ENCODE results near the gene SORCS2. TPM values are rescaled to one million over a fixed set of nuclear protein-coding genes. Genes with fewer than 3 reads are reported as not detected.

Gene SORCS2
- total RNA-seq, 2 experiments from 2014 or later: not detected

DNA sequence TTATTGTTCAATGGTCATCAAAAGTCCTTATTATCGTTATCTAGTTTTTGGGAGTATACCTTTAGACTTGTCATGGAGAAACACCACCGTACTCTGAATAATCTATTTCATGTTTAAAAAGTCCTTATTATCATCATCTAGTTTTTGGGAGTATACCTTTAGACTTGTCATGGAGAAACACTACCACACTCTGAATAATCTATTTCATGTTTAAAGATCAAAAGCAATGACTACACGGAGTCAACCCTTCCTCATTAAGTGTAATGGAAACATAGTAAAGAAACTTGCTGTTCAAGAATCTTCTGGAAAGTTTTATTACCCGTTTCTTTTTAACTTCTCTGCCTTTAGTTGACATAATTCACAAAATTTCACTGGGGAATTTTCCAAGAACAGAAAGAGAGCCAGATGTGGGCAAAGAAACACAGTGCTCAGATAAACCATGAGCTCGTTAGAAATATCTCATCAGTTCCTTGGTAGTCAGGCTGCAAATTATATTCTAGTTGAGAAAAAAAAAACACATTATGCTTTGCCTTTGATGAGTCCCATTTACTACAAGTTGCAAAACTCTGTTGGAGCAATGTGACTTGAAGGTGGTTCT lies 588.5 kb downstream of the SORCS2 start:
- peaks cover 2% of the 10 kb centered on the region for H3K36me3 Mint-ChIP-seq (ENCODE audit: low read depth)
- H3K4me1 Mint-ChIP-seq (ENCODE audit: low read depth): peaks cover 19% of the 10 kb centered on the region
- no peaks in the 10 kb centered on the region for H3K9me3 Mint-ChIP-seq (ENCODE audit: insufficient read depth)
- POLR2A ChIA-PET: no interaction called here
- CTCF ChIA-PET: interaction anchor here (0.8 to 1.7 kb wide), 3 partner anchors 10 to 21 kb away, joined by 3 to 5 read pairs (median 4); no protein-coding TSS in a partner anchor
- H3K27me3 Mint-ChIP-seq (ENCODE audit: low read depth): no peaks in the 10 kb centered on the region
- no peak overlapping the region for H3K27ac Mint-ChIP-seq
- no peak overlapping the region for H3K4me3 Mint-ChIP-seq
- no peak for DNase-seq
- ATAC-seq: no peak

DNA sequence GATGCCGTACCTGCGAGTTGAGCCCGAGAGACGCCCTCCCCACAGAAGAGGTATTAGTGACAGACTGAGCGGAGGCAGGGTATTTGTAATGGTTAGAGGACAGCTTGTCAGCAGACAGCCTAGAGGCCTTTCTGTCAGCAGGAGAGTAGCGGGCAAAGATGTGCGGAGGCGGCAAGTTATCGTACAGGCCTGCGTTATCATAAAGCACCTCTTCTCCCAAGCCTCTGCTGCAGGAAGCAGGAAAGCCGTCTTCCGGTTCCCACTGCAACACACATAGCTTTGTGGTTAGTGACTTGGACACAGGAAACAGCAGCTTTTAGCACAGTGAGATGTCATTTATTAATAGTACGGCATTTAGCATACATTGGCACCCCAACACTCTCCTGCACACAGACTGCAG lies 589.0 kb downstream of the SORCS2 start:
- no peak for ATAC-seq
- no peak for DNase-seq
- Mint-ChIP-seq H3K27ac (no peak overlapping the region), H3K4me1 (ENCODE audit: low read depth) (peaks cover 19% of the 10 kb centered on the region), H3K36me3 (ENCODE audit: low read depth) (peaks cover 2% of the 10 kb centered on the region), H3K9me3 (ENCODE audit: insufficient read depth) (no peaks in the 10 kb centered on the region), H3K27me3 (ENCODE audit: low read depth) (no peaks in the 10 kb centered on the region), H3K4me3 (no peak overlapping the region)
- CTCF ChIA-PET: interaction anchor here (0.8 to 1.7 kb wide), 3 partner anchors 10 to 20 kb away, joined by 3 to 5 read pairs (median 4); no protein-coding TSS in a partner anchor
- POLR2A ChIA-PET: no interaction called here

DNA sequence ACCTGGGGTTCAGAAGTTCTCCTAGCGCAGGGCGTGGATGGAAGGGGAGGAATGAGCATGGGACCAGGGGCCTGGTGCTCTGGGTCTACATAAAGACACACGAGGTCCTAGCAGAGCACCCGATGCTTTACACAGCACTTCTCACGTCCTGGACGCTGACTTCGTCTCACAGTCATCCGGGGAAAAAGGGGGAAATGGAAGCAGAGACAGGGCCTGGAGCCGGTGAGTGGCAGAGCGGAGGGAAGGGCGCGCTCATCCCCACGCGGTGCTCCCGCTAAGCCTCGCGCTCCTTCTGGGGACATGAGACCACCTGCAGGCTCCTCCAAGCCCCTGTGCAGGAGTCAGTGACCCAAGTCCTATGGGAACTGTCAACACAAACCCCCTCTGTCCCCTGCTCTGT lies 589.7 kb downstream of the SORCS2 start:
- no peaks in the 10 kb centered on the region for H3K27me3 Mint-ChIP-seq (ENCODE audit: low read depth)
- no peaks in the 10 kb centered on the region for H3K9me3 Mint-ChIP-seq (ENCODE audit: insufficient read depth)
- no peak overlapping the region for H3K4me3 Mint-ChIP-seq
- peaks cover 2% of the 10 kb centered on the region for H3K36me3 Mint-ChIP-seq (ENCODE audit: low read depth)
- ATAC-seq: no peak
- H3K4me1 Mint-ChIP-seq (ENCODE audit: low read depth): peaks cover 19% of the 10 kb centered on the region
- CTCF ChIA-PET: interaction anchor here (1.2 kb wide), 1 partner anchor 20 kb away, joined by 4 read pairs; no protein-coding TSS in a partner anchor
- H3K27ac Mint-ChIP-seq: no peak overlapping the region
- no peak for DNase-seq
- POLR2A ChIA-PET: no interaction called here

DNA sequence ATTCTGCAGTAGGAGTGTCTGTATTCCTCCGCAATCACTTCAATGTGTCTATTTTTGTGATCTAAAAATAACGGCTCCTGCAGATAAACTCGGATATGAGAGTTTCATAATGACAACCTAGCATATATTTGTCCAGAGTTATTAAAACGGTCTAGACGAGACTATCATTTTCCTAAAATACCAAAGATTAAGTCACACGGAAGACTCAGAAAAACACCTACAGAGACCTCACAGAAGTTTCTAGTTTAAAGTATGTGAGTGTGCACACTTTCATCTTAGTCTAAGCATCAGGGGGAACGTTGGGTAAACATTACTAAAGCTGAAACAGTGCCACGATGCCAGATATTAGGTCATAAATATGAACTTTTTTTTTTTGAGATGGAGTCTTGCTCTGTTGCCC lies 590.4 kb downstream of the SORCS2 start:
- H3K27me3 Mint-ChIP-seq (ENCODE audit: low read depth): no peaks in the 10 kb centered on the region
- H3K27ac Mint-ChIP-seq: no peak overlapping the region
- H3K4me3 Mint-ChIP-seq: no peak overlapping the region
- ChIA-PET POLR2A (no interaction called here), CTCF (interaction anchor here (1.2 to 1.5 kb wide), 2 partner anchors 19 to 204 kb away, joined by 4 to 5 read pairs; no protein-coding TSS in a partner anchor)
- no peak for DNase-seq
- H3K4me1 Mint-ChIP-seq (ENCODE audit: low read depth): peaks cover 19% of the 10 kb centered on the region
- ATAC-seq: no peak
- H3K9me3 Mint-ChIP-seq (ENCODE audit: insufficient read depth): no peaks in the 10 kb centered on the region
- H3K36me3 Mint-ChIP-seq (ENCODE audit: low read depth): peaks cover 2% of the 10 kb centered on the region

DNA sequence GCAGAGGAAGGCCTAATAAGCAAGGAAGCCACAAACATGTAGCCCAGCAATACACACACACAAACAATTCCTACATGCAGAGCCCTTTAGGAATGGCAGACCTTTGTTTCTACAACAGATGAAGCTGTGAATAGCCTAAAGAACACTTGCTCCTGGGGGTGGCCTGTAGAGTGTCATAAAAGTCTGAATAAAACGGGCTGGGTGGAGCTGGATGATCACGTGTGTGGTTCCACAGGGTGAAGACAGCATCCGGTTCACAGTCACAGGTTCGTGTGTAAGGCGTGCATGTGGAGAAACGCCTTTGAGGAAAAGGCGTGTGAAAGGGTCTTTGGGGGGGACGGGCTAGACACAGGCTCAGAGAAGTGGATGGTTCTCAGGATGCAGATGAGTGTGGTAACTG lies 591.2 kb downstream of the SORCS2 start:
- Mint-ChIP-seq H3K36me3 (ENCODE audit: low read depth) (peaks cover 2% of the 10 kb centered on the region), H3K27me3 (ENCODE audit: low read depth) (no peaks in the 10 kb centered on the region), H3K9me3 (ENCODE audit: insufficient read depth) (no peaks in the 10 kb centered on the region), H3K4me1 (ENCODE audit: low read depth) (peaks cover 19% of the 10 kb centered on the region), H3K27ac (peak overlapping the region; percentile 3), H3K4me3 (no peak overlapping the region)
- DNase-seq (no peak), ATAC-seq (no peak)
- CTCF ChIA-PET: interaction anchor here (1.2 to 1.5 kb wide), 2 partner anchors 18 to 204 kb away, joined by 4 to 5 read pairs; no protein-coding TSS in a partner anchor
- POLR2A ChIA-PET: interaction anchor here (0.5 kb wide), 1 partner anchor 17 kb away, joined by 3 read pairs; no protein-coding TSS in a partner anchor

DNA sequence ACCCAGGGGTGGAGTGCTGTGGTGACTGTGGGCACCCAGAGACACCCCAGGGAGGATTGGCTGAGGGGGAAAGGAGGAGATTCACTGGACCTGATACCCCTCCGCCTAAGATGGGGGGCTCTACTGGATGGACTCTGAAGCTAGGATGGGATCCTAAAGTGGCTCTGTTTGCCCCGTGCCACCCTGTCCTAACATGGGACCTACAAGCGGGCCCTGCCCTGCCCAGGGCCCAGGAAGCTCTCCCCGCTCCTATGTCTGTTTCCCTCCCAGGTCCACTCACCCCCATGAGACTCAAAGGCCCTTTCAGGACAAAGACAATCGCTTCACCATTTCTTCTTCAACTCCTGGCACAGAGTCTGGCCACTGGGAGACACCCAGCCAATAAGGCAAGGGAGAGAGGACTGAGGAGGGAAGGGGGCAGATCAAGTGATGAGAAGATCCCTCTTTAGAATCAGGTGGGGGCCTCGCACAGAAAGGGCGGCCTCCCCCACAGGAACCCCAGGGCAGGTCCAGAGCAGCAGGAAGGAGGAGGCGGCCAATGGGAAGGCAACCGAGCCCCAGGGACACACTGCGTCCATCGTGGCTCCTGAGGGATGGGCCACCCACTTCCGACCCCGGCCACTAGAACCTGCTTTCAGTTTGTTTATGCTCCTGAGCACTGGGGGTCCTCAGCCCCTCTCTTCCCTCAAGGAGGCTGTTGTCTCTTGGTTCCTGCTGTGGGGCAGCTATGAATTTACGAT lies 592.0 kb downstream of the SORCS2 start:
- H3K9me3 Mint-ChIP-seq (ENCODE audit: insufficient read depth): no peaks in the 10 kb centered on the region
- H3K4me3 Mint-ChIP-seq: no peak overlapping the region
- H3K36me3 Mint-ChIP-seq (ENCODE audit: low read depth): no peaks in the 10 kb centered on the region
- no peak for ATAC-seq
- no peak overlapping the region for H3K27ac Mint-ChIP-seq
- POLR2A ChIA-PET: interaction anchor here (0.5 kb wide), 1 partner anchor 16 kb away, joined by 3 read pairs; no protein-coding TSS in a partner anchor
- DNase-seq: no peak
- H3K27me3 Mint-ChIP-seq (ENCODE audit: low read depth): no peaks in the 10 kb centered on the region
- peaks cover 15% of the 10 kb centered on the region for H3K4me1 Mint-ChIP-seq (ENCODE audit: low read depth)
- CTCF ChIA-PET: no interaction called here

DNA sequence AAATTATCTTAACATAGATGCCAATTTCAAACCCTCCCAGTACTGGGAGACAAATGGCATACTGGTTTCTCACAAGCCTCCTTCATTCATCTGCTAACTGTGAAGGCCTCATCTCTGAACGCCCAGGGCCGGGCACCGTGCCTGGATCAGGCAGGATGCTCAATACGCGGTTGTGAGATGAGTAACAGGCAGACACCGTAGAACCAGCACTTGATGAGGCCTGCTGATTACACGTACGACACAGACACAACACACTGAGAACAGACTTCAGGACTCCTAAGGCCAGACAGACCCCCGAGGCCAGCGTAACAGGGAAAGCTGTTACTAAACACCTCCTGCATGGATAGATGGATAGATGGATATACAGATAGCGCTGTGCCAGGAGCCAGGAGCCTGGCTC lies 592.7 kb downstream of the SORCS2 start:
- no peak overlapping the region for H3K4me3 Mint-ChIP-seq
- no peaks in the 10 kb centered on the region for H3K27me3 Mint-ChIP-seq (ENCODE audit: low read depth)
- peaks cover 12% of the 10 kb centered on the region for H3K4me1 Mint-ChIP-seq (ENCODE audit: low read depth)
- ChIA-PET POLR2A (no interaction called here), CTCF (no interaction called here)
- H3K9me3 Mint-ChIP-seq (ENCODE audit: insufficient read depth): no peaks in the 10 kb centered on the region
- no peaks in the 10 kb centered on the region for H3K36me3 Mint-ChIP-seq (ENCODE audit: low read depth)
- H3K27ac Mint-ChIP-seq: no peak overlapping the region
- ATAC-seq: no peak
- DNase-seq: no peak

DNA sequence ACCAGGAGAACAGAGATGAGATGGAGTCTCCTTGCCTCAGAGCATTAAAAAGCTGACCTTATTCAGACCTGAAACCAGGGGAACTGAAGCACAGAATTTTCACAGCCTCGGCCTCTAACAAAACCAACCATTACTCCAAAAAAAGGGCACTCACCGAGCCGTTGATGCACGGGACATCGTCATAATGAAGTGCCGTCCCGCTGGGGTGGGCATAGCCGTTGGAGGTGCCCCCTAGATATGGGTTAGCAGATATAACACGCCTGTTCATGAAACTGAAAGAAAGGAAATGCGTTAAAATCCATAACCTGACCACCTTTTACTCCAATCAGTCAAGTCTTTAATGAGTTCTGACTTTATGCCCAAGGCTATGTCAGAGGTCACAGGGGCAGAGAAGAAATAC lies 593.7 kb downstream of the SORCS2 start:
- Mint-ChIP-seq H3K27ac (no peak overlapping the region), H3K4me1 (ENCODE audit: low read depth) (peaks cover 10% of the 10 kb centered on the region)
- CTCF ChIA-PET: interaction anchor here (1.1 kb wide), 1 partner anchor 17 kb away, joined by 3 read pairs; no protein-coding TSS in a partner anchor

DNA sequence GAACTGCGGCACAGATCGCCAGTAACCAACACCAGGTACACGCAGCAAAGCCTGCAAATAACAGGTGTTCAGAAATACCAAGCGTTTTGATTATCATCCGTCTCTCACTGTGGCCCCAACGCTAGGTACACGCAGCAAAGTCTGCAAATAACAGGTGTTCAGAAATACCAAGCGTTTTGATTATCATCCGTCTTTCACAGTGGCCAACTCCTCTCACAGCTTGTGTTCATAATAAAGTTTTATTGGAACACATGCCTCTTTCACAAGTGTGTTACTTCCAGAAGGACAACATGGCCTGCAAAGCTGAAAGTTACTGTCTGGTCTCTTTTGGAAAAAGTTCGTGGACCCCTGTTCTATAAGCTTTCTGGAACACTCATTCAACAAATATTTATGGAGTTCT lies 594.2 kb downstream of the SORCS2 start:
- no peak for ATAC-seq
- no peaks in the 10 kb centered on the region for H3K27me3 Mint-ChIP-seq (ENCODE audit: low read depth)
- H3K9me3 Mint-ChIP-seq (ENCODE audit: insufficient read depth): no peaks in the 10 kb centered on the region
- H3K27ac Mint-ChIP-seq: no peak overlapping the region
- DNase-seq: no peak
- H3K4me1 Mint-ChIP-seq (ENCODE audit: low read depth): peaks cover 5% of the 10 kb centered on the region
- CTCF ChIA-PET: interaction anchor here (1.1 kb wide), 1 partner anchor 17 kb away, joined by 3 read pairs; no protein-coding TSS in a partner anchor
- H3K36me3 Mint-ChIP-seq (ENCODE audit: low read depth): no peaks in the 10 kb centered on the region
- POLR2A ChIA-PET: no interaction called here
- no peak overlapping the region for H3K4me3 Mint-ChIP-seq

More for the DNA sequence above, 593.7 kb downstream of the SORCS2 start:
- no peaks in the 10 kb centered on the region for H3K27me3 Mint-ChIP-seq (ENCODE audit: low read depth)
- no peaks in the 10 kb centered on the region for H3K36me3 Mint-ChIP-seq (ENCODE audit: low read depth)
- POLR2A ChIA-PET: no interaction called here
- no peaks in the 10 kb centered on the region for H3K9me3 Mint-ChIP-seq (ENCODE audit: insufficient read depth)
- ATAC-seq: no peak
- DNase-seq: no peak
- no peak overlapping the region for H3K4me3 Mint-ChIP-seq

DNA sequence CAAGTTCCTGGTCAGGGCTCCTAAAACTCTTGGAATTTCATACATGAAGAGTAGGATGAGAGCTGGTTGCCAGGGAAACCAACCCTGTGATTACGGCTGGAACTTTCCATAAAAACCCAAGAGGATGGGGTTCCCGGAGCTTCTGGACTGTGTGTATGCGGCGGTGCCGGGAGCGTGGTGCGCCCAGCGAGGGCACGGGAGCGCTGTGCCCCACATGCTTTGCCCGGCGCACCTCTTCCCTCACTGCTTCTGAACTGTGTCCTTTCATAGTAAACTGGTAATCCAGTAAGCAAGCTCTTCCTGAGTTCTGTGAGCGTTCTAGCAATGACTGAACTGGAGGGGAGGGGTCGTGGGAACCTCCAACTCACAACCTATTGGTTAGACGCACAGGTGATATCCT lies 594.7 kb downstream of the SORCS2 start:
- Mint-ChIP-seq H3K4me1 (ENCODE audit: low read depth) (no peaks in the 10 kb centered on the region), H3K4me3 (no peak overlapping the region), H3K9me3 (ENCODE audit: insufficient read depth) (no peaks in the 10 kb centered on the region), H3K27ac (no peak overlapping the region), H3K27me3 (ENCODE audit: low read depth) (no peaks in the 10 kb centered on the region), H3K36me3 (ENCODE audit: low read depth) (no peaks in the 10 kb centered on the region)
- POLR2A ChIA-PET: no interaction called here
- no peak for ATAC-seq
- CTCF ChIA-PET: no interaction called here
- no peak for DNase-seq

DNA sequence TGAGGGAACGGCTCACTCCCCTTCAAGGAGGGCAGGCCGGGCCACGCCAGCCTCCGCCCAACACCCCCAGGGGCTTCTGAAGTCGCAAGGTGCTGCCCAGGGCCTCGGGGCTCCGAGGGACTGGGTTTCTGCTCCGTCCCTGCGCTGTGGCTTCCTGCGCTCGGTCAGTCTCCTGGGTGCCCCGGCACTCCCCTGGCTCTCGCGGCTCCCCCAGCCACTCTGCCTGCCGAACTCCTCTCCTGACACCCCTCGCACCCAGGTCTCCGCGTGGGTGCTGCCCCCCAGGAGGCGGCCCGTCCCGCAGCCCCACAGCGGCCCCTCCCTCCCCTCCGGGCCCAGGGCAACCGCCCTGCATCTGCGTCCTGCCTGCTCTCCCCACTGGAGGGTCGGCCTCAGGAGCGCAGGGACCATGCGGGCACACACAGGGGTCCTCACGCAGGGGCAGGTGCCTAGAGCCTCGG lies 595.4 kb downstream of the SORCS2 start:
- DNase-seq: no peak
- no peaks in the 10 kb centered on the region for H3K4me1 Mint-ChIP-seq (ENCODE audit: low read depth)
- no peak overlapping the region for H3K4me3 Mint-ChIP-seq
- H3K36me3 Mint-ChIP-seq (ENCODE audit: low read depth): no peaks in the 10 kb centered on the region
- H3K27me3 Mint-ChIP-seq (ENCODE audit: low read depth): no peaks in the 10 kb centered on the region
- POLR2A ChIA-PET: no interaction called here
- CTCF ChIA-PET: no interaction called here
- no peak overlapping the region for H3K27ac Mint-ChIP-seq
- no peaks in the 10 kb centered on the region for H3K9me3 Mint-ChIP-seq (ENCODE audit: insufficient read depth)
- ATAC-seq: no peak

DNA sequence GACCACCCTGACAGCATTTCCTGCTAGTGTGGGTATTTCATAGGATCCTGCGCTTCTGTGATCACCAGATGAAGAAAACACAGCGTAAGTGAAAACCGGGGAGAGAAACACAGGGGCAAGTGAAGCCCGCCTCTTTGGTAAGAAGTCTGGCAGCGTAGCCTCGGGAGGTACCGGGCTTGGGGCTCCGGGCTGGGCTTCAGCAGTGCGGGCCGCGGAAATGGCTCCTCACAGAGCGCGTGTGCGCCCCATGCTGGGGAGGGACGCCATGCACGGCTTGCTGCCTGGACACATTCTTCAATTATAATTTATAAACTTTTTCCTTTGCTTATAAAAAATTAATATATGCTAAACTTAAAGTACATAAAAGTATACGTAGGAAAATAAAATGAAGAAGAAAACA lies 595.9 kb downstream of the SORCS2 start:
- H3K27ac Mint-ChIP-seq: no peak overlapping the region
- H3K27me3 Mint-ChIP-seq (ENCODE audit: low read depth): no peaks in the 10 kb centered on the region
- no peak for DNase-seq
- POLR2A ChIA-PET: no interaction called here
- H3K9me3 Mint-ChIP-seq (ENCODE audit: insufficient read depth): no peaks in the 10 kb centered on the region
- H3K36me3 Mint-ChIP-seq (ENCODE audit: low read depth): no peaks in the 10 kb centered on the region
- ATAC-seq: no peak
- CTCF ChIA-PET: no interaction called here
- H3K4me3 Mint-ChIP-seq: no peak overlapping the region
- no peaks in the 10 kb centered on the region for H3K4me1 Mint-ChIP-seq (ENCODE audit: low read depth)

All from activated CD8-positive, alpha-beta T cell treated with anti-CD3 and anti-CD28 coated beads, Interleukin-2, amount 10 ng/mL, durations not matched to agents 7 days and 5 days (primary cell).